GM23338 (cell line): ENCODE measurements around the gene PCBP3. TPM values are rescaled to one million over a fixed set of nuclear protein-coding genes. Genes with fewer than 3 reads are reported as not detected.

Experiments
- ATAC-seq: fragments of 200-7000 bp; cut with Tn5 transposase; 3 replicates; pipeline ENCODE4 v1.9.1; 2020
- DNase-seq: peaks from one replicate; pipeline ENCODE4 v3.0.0-alpha.2; 2015; ENCODE audit warnings: low spot score
- H2AFZ ChIP-seq: fragments of 200-600 bp; sonication (generic); 2 replicates; pipeline ENCODE4 v1.8.0; 2016; ENCODE audit warnings: antibody characterized with exemption, mild to moderate bottlenecking, moderate library complexity
- H3F3A ChIP-seq: fragments of 200-600 bp; sonication (generic); replicated peaks from 2 replicates; pipeline ENCODE4 v1.8.0; 2017; ENCODE audit warnings: antibody characterized with exemption, mixed run types, low read depth
- H3K27ac ChIP-seq: fragments of 200-600 bp; sonication (generic); 2 replicates; pipeline ENCODE4 v1.6.1; 2016; ENCODE audit warnings: low read depth
- H3K27me3 ChIP-seq: fragments of 200-600 bp; sonication (generic); 2 replicates; pipeline ENCODE4 v1.8.0; 2016; ENCODE audit warnings: mild to moderate bottlenecking, mixed run types, moderate library complexity; ENCODE audit not compliant: insufficient read depth
- H3K36me3 ChIP-seq: fragments of 200-600 bp; sonication (generic); 2 replicates; pipeline ENCODE4 v1.8.0; 2016; ENCODE audit warnings: mild to moderate bottlenecking; ENCODE audit not compliant: insufficient read depth
- H3K4me1 ChIP-seq: fragments of 200-600 bp; sonication (generic); 2 replicates; pipeline ENCODE4 v1.8.0; 2016; ENCODE audit warnings: mild to moderate bottlenecking, moderate library complexity; ENCODE audit not compliant: insufficient read depth
- H3K4me2 ChIP-seq: fragments of 200-600 bp; sonication (generic); 2 replicates; pipeline ENCODE4 v1.7.1; 2017; ENCODE audit warnings: mixed run types
- H3K4me3 ChIP-seq: fragments of 200-600 bp; sonication (generic); 2 replicates; pipeline ENCODE4 v1.6.1; 2016; ENCODE audit warnings: mixed run types
- H3K79me2 ChIP-seq: fragments of 200-600 bp; sonication (generic); replicated peaks from 2 replicates; pipeline ENCODE4 v1.8.0; 2017; ENCODE audit warnings: mild to moderate bottlenecking; ENCODE audit not compliant: insufficient read depth
- H3K9me2 ChIP-seq: fragments of 200-600 bp; sonication (generic); 2 replicates; pipeline ENCODE4 v1.8.0; 2017; ENCODE audit not compliant: insufficient read depth
- H4K20me1 ChIP-seq: fragments of 200-600 bp; sonication (generic); replicated peaks from 2 replicates; pipeline ENCODE4 v1.8.0; 2017; ENCODE audit warnings: mild to moderate bottlenecking; ENCODE audit not compliant: insufficient read depth
- H3K27ac Mint-ChIP-seq: 2 replicates; pipeline ENCODE4 v1.8.0; 2020; ENCODE audit warnings: inconsistent platforms, mild to moderate bottlenecking, moderate library complexity, mixed read lengths
- H3K27me3 Mint-ChIP-seq: 3 replicates; pipeline ENCODE4 v1.8.0; 2022; ENCODE audit warnings: low read depth, mild to moderate bottlenecking, moderate library complexity, mixed read lengths, inconsistent platforms; ENCODE audit not compliant: insufficient read depth, poor library complexity
- H3K36me3 Mint-ChIP-seq: 3 replicates; pipeline ENCODE4 v1.8.0; 2021; ENCODE audit warnings: low read depth, mild to moderate bottlenecking, inconsistent platforms, moderate library complexity, mixed read lengths
- H3K4me1 Mint-ChIP-seq: 3 replicates; pipeline ENCODE4 v1.8.0; 2020; ENCODE audit warnings: mild to moderate bottlenecking, inconsistent platforms, mixed read lengths
- H3K4me3 Mint-ChIP-seq: 3 replicates; pipeline ENCODE4 v1.8.0; 2021; ENCODE audit warnings: moderate library complexity, mild to moderate bottlenecking, inconsistent platforms, mixed read lengths
- H3K9me3 Mint-ChIP-seq: 3 replicates; pipeline ENCODE4 v1.8.0; 2020; ENCODE audit warnings: moderate library complexity, mild to moderate bottlenecking, inconsistent platforms, mixed read lengths
- CREB1 ChIP-seq: fragments of 250-450 bp; sonication (Bioruptor Pico); IDR thresholded peaks from 2 replicates; pipeline ENCODE4 v1.5.0; 2020; ENCODE audit warnings: low read depth, mild to moderate bottlenecking, moderate library complexity
- EZH2 ChIP-seq: fragments of 200-600 bp; sonication (generic); IDR thresholded peaks from one replicate; pipeline ENCODE4 v1.8.0; 2017; ENCODE audit warnings: antibody characterized with exemption, mild to moderate bottlenecking, low read depth; ENCODE audit not compliant: unreplicated experiment
- JUNB ChIP-seq: IDR thresholded peaks from one replicate; pipeline ENCODE4 v1.6.1; 2016; ENCODE audit warnings: antibody characterized with exemption; ENCODE audit not compliant: unreplicated experiment
- NANOG ChIP-seq: IDR thresholded peaks from 2 replicates; pipeline ENCODE4 v1.6.1; 2016; ENCODE audit warnings: antibody characterized with exemption, borderline replicate concordance
- POLR2AphosphoS5 ChIP-seq: IDR thresholded peaks from 2 replicates; pipeline ENCODE4 v1.6.1; 2016; ENCODE audit warnings: antibody characterized with exemption, low read depth
- STAT1 ChIP-seq: IDR thresholded peaks from one replicate; pipeline ENCODE4 v1.6.1; 2016; ENCODE audit warnings: antibody characterized with exemption; ENCODE audit not compliant: unreplicated experiment
- ZNF114 ChIP-seq: fragments of 250-450 bp; sonication (Bioruptor Pico); IDR thresholded peaks from 2 replicates; pipeline ENCODE4 v1.5.0; 2020; ENCODE audit warnings: mild to moderate bottlenecking, moderate library complexity
- ZNF331 ChIP-seq: fragments of 250-450 bp; sonication (Bioruptor Pico); IDR thresholded peaks from 2 replicates; pipeline ENCODE4 v1.5.0; 2020; ENCODE audit warnings: low read depth, mild to moderate bottlenecking, moderate library complexity
- ZNF462 ChIP-seq: fragments of 250-450 bp; sonication (Bioruptor Pico); IDR thresholded peaks from 2 replicates; pipeline ENCODE4 v1.5.0; 2020; ENCODE audit warnings: mild to moderate bottlenecking, moderate library complexity
- polyA plus RNA-seq: library from polyadenylated mRNA; unstranded; fragments of >200 nt; fragmentation: Nextera tagmentation; extraction: Ambion mirVana; gene quantifications from 2 replicates; pipeline ENCODE4 v1.2.1, GENCODE V29; 2016
- total RNA-seq: library from RNA; depleted of rRNA; stranded (reverse); fragments of >200 nt; shearing (Covaris generic); gene quantifications from 2 replicates; pipeline ENCODE4 v1.2.3, GENCODE V29; 2014
- TF ChIP-seq, protein P1 (sequence below), 2 experiments: fragments of 200-600 bp in 1 of 2; sonication (generic) in 1 of 2; conservative IDR thresholded peaks; 2 replicates each; pipeline versions ENCODE4 v1.5.1 to v1.6.1; 2016 to 2017; ENCODE audit warnings: antibody characterized with exemption in 2 of 2, low read depth in 2 of 2, mild to moderate bottlenecking in 2 of 2, moderate library complexity in 1 of 2
- TF ChIP-seq, protein P2 (sequence below): IDR thresholded peaks from 2 replicates; pipeline ENCODE4 v1.6.1; 2016; ENCODE audit warnings: antibody characterized with exemption

Gene PCBP3
- total and polyA plus RNA-seq, 2 experiments from 2014 or later, result 7.1 to 9.1 TPM

GRCh38 chr21:45836694-45837670 is 193.5 kb downstream of the PCBP3 start:
- H3K4me2 ChIP-seq, result no peak overlapping the region
- peaks cover 1% of the 10 kb centered on the region for H3K27me3 Mint-ChIP-seq
- H3K4me3 Mint-ChIP-seq, result no peak overlapping the region; the same call in 2 of the 3 replicates
- H3K79me2 ChIP-seq, result no peaks in the 10 kb centered on the region
- H3K27me3 ChIP-seq, result no peaks in the 10 kb centered on the region
- H3K9me2 ChIP-seq, result no peaks in the 10 kb centered on the region
- H3K36me3 Mint-ChIP-seq, result peaks cover 20% of the 10 kb centered on the region
- ATAC-seq, result peak; percentile 34
- peaks cover 22% of the 10 kb centered on the region for H3K9me3 Mint-ChIP-seq
- H3K4me1 Mint-ChIP-seq, result peaks cover 24% of the 10 kb centered on the region
- TF ChIP-seq, protein P1, sequence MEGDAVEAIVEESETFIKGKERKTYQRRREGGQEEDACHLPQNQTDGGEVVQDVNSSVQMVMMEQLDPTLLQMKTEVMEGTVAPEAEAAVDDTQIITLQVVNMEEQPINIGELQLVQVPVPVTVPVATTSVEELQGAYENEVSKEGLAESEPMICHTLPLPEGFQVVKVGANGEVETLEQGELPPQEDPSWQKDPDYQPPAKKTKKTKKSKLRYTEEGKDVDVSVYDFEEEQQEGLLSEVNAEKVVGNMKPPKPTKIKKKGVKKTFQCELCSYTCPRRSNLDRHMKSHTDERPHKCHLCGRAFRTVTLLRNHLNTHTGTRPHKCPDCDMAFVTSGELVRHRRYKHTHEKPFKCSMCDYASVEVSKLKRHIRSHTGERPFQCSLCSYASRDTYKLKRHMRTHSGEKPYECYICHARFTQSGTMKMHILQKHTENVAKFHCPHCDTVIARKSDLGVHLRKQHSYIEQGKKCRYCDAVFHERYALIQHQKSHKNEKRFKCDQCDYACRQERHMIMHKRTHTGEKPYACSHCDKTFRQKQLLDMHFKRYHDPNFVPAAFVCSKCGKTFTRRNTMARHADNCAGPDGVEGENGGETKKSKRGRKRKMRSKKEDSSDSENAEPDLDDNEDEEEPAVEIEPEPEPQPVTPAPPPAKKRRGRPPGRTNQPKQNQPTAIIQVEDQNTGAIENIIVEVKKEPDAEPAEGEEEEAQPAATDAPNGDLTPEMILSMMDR (conservative IDR thresholded peaks at IDR 0.05; ENCODE audit: low read depth in 2 of 2), result peak in 1 of 2 experiments; percentile 36; a peak in 1 of 4 replicates
- no peak for TF ChIP-seq POLR2AphosphoS5
- H3K27ac ChIP-seq, result no peak overlapping the region
- no peak overlapping the region for H3K27ac Mint-ChIP-seq
- no peak for DNase-seq
- 0 out of 2 replicates have a peak, but pooled peaks cover 6% of the 10 kb centered on the region for H3K36me3 ChIP-seq
- no peaks in the 10 kb centered on the region for H3F3A ChIP-seq
- H4K20me1 ChIP-seq, result no peaks in the 10 kb centered on the region
- H2AFZ ChIP-seq, result no peak overlapping the region
- no peak overlapping the region for H3K4me3 ChIP-seq
- H3K4me1 ChIP-seq, result no peaks in the 10 kb centered on the region

GRCh38 chr21:45837936-45838335 is 194.4 kb downstream of the PCBP3 start:
- ATAC-seq, result no peak
- no peak for DNase-seq
- H3K27me3 Mint-ChIP-seq, result peaks cover 1% of the 10 kb centered on the region
- no peaks in the 10 kb centered on the region for H3F3A ChIP-seq
- no peak overlapping the region for H3K27ac Mint-ChIP-seq
- no peaks in the 10 kb centered on the region for H3K4me1 ChIP-seq
- H3K27ac ChIP-seq, result peak overlapping the region; percentile 45; the same call in 1 of the 2 replicates
- peaks cover 24% of the 10 kb centered on the region for H3K4me1 Mint-ChIP-seq
- peaks cover 27% of the 10 kb centered on the region for H3K36me3 Mint-ChIP-seq
- no peak overlapping the region for H2AFZ ChIP-seq
- H3K9me3 Mint-ChIP-seq, result peaks cover 32% of the 10 kb centered on the region
- H3K79me2 ChIP-seq, result no peaks in the 10 kb centered on the region
- no peak overlapping the region for H3K4me3 ChIP-seq
- no peaks in the 10 kb centered on the region for H3K9me2 ChIP-seq
- 0 out of 2 replicates have a peak, but pooled peaks cover 6% of the 10 kb centered on the region for H3K36me3 ChIP-seq
- H3K4me2 ChIP-seq, result no peak overlapping the region
- H4K20me1 ChIP-seq, result no peaks in the 10 kb centered on the region
- no peak overlapping the region for H3K4me3 Mint-ChIP-seq
- no peaks in the 10 kb centered on the region for H3K27me3 ChIP-seq
- TF ChIP-seq NANOG, result no peak
- no peak for TF ChIP-seq ZNF331 (CRISPR knock-in tag)
- TF ChIP-seq JUNB, result no peak
- TF ChIP-seq ZNF114, result no peak
- no peak for TF ChIP-seq ZNF462 (CRISPR knock-in tag)
- no peak for TF ChIP-seq STAT1
- TF ChIP-seq EZH2, result no peak
- TF ChIP-seq, protein P2, sequence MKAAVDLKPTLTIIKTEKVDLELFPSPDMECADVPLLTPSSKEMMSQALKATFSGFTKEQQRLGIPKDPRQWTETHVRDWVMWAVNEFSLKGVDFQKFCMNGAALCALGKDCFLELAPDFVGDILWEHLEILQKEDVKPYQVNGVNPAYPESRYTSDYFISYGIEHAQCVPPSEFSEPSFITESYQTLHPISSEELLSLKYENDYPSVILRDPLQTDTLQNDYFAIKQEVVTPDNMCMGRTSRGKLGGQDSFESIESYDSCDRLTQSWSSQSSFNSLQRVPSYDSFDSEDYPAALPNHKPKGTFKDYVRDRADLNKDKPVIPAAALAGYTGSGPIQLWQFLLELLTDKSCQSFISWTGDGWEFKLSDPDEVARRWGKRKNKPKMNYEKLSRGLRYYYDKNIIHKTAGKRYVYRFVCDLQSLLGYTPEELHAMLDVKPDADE, result no peak
- no peak for TF ChIP-seq CREB1 (CRISPR knock-in tag)
